CD4-positive, alpha-beta memory T cell (primary cell): ENCODE data around the gene SLC39A11. TPM values are rescaled to one million over a fixed set of nuclear protein-coding genes. Genes with fewer than 3 reads are reported as not detected.

ENCODE experiments used
- CTCF ChIA-PET: fragments of 350-600 bp; sonication (Branson Sonifier 250); formaldehyde crosslinking; loops from one replicate; lab custom pipeline; 2021; ENCODE audit warnings: inconsistent platforms; ENCODE audit not compliant: partially characterized antibody; lab: Charles Lee
- POLR2A ChIA-PET: fragments of 350-600 bp; sonication (Branson Sonifier 250); formaldehyde crosslinking; loops from one replicate; lab custom pipeline; 2021; ENCODE audit not compliant: partially characterized antibody; lab: Charles Lee
- DNase-seq, 5 donors: peaks; one replicate each; pipeline versions ENCODE4 v3.0.0 to v3.0.0-alpha.2; 2020 to 2022; ENCODE audit warnings: mixed read lengths in 1 of 5
- H3K27ac ChIP-seq: one replicate; pipeline ENCODE4 v1.7.0; 2013; ENCODE audit warnings: low read depth, low read length
- H3K27me3 ChIP-seq: 2 replicates; pipeline ENCODE4 v1.7.0; 2013; ENCODE audit warnings: mild to moderate bottlenecking, low read length, moderate library complexity; ENCODE audit not compliant: insufficient read depth
- H3K36me3 ChIP-seq: 2 replicates; pipeline ENCODE4 v1.7.0; 2013; ENCODE audit warnings: mild to moderate bottlenecking, low read length, moderate library complexity; ENCODE audit not compliant: insufficient read depth
- H3K4me1 ChIP-seq: 2 replicates; pipeline ENCODE4 v1.7.0; 2013; ENCODE audit warnings: mild to moderate bottlenecking, low read length, moderate library complexity; ENCODE audit not compliant: insufficient read depth
- H3K4me3 ChIP-seq, 2 donors: one replicate each; pipeline ENCODE4 v1.7.0; 2013; ENCODE audit warnings: low read length in 2 of 2, mild to moderate bottlenecking in 1 of 2
- H3K9me3 ChIP-seq, 2 donors: one replicate each; pipeline ENCODE4 v1.7.0; 2013; ENCODE audit warnings: low read length in 2 of 2, control low read depth in 1 of 2; ENCODE audit not compliant: control insufficient read depth in 1 of 2
- H3K27ac Mint-ChIP-seq, 7 donors: one replicate each; pipeline ENCODE4 v1.8.0; 2020 to 2021; ENCODE audit warnings: mixed read lengths in 7 of 7, mild to moderate bottlenecking in 6 of 7, inconsistent platforms in 3 of 7, moderate library complexity in 3 of 7
- H3K27me3 Mint-ChIP-seq, 2 donors: one replicate each; pipeline ENCODE4 v1.8.0; 2020 to 2021; ENCODE audit warnings: mixed read lengths in 2 of 2
- H3K36me3 Mint-ChIP-seq, 2 donors: one replicate each; pipeline ENCODE4 v1.8.0; 2020 to 2021; ENCODE audit warnings: mixed read lengths in 2 of 2, inconsistent platforms in 1 of 2, mild to moderate bottlenecking in 1 of 2
- H3K4me1 Mint-ChIP-seq, 4 donors: one replicate each; pipeline ENCODE4 v1.8.0; 2020 to 2021; ENCODE audit warnings: mixed read lengths in 4 of 4, mild to moderate bottlenecking in 1 of 4
- H3K4me3 Mint-ChIP-seq, 8 donors: one replicate each; pipeline ENCODE4 v1.8.0; 2020 to 2021; ENCODE audit warnings: mixed read lengths in 8 of 8, mild to moderate bottlenecking in 7 of 8, moderate library complexity in 6 of 8, inconsistent platforms in 3 of 8
- H3K9me3 Mint-ChIP-seq, 8 donors: one replicate each; pipeline ENCODE4 v1.8.0; 2020 to 2021; ENCODE audit warnings: mixed read lengths in 8 of 8, mild to moderate bottlenecking in 5 of 8, inconsistent platforms in 3 of 8, moderate library complexity in 1 of 8
- intact Hi-C: fragments of 100-400 bp; cut with micrococcal nuclease; formaldehyde crosslinking; loops from one replicate; pipeline ENCODE4 v1.15.1; 2023
- polyA plus RNA-seq, 2 donors: library from polyadenylated mRNA; unstranded; fragments of 300-500 nt; fragmentation: Illumina TruSeq; gene quantifications; one replicate each; pipeline ENCODE4 v1.2.3, GENCODE V29; 2021
- total RNA-seq, 2 experiments: library from RNA; stranded (reverse); gene quantifications; one replicate each; pipeline ENCODE4 v1.2.3, GENCODE V29; 2021

SLC39A11 gene
- total and polyA plus RNA-seq, 4 experiments from 2014 or later, result 15.9 to 23.7 (median 20.4) TPM

GRCh38 chr17:72717676-72718075 is 374.8 kb downstream of the SLC39A11 start:
- Mint-ChIP-seq H3K9me3 (peaks cover 0 to 2% (median 0%) of the 10 kb centered on the region in 8 donors), H3K4me3 (no peak overlapping the region), H3K4me1 (peaks cover 18 to 27% (median 22%) of the 10 kb centered on the region in 4 donors), H3K27me3 (no peaks in the 10 kb centered on the region), H3K27ac (peak overlapping the region in 3 of 7 donors; percentile 45 to 72 (median 52)), H3K36me3 (peaks cover 0 to 8% of the 10 kb centered on the region in 2 donors)
- DNase-seq, result no peak
- H3K27ac ChIP-seq, result no peak overlapping the region
- H3K4me3 ChIP-seq, result no peak overlapping the region
- H3K27me3 ChIP-seq, result no peaks in the 10 kb centered on the region
- no peaks in the 10 kb centered on the region for H3K36me3 ChIP-seq
- H3K4me1 ChIP-seq, result peaks cover 19% of the 10 kb centered on the region
- CTCF ChIA-PET, result interaction anchor here (1.4 to 10.1 kb wide), 3 partner anchors 8 to 160 kb away, joined by 3 to 106 read pairs (median 4); no protein-coding TSS in a partner anchor
- intact Hi-C loops, result no loop called here
- H3K9me3 ChIP-seq, result no peaks in the 10 kb centered on the region
- POLR2A ChIA-PET, result interaction anchor here (0.6 to 3.6 kb wide), 3 partner anchors 10 to 161 kb away, joined by 3 to 18 read pairs (median 3); no protein-coding TSS in a partner anchor

- DNase-seq, result no peak
- Mint-ChIP-seq H3K4me1 (peaks cover 18 to 27% (median 22%) of the 10 kb centered on the region in 4 donors), H3K27me3 (no peaks in the 10 kb centered on the region), H3K9me3 (peaks cover 0 to 2% (median 0%) of the 10 kb centered on the region in 8 donors), H3K4me3 (no peak overlapping the region), H3K36me3 (peaks cover 0 to 12% of the 10 kb centered on the region in 2 donors), H3K27ac (peak overlapping the region in 1 of 7 donors; percentile 52)
- Histone ChIP-seq H3K27ac (no peak overlapping the region), H3K4me3 (no peak overlapping the region), H3K9me3 (no peaks in the 10 kb centered on the region), H3K27me3 (no peaks in the 10 kb centered on the region), H3K4me1 (peaks cover 19% of the 10 kb centered on the region), H3K36me3 (no peaks in the 10 kb centered on the region)
- ChIA-PET POLR2A (interaction anchor here (3.6 kb wide), 1 partner anchor 10 kb away, joined by 18 read pairs; no protein-coding TSS in a partner anchor), CTCF (interaction anchor here (1.4 to 10.1 kb wide), 3 partner anchors 9 to 160 kb away, joined by 3 to 106 read pairs (median 4); no protein-coding TSS in a partner anchor)
- intact Hi-C loops, result no loop called here
Measured at GRCh38 chr17:72717276-72717675, 375.2 kb downstream of the SLC39A11 start.

- Mint-ChIP-seq H3K4me1 (peaks cover 16 to 28% (median 23%) of the 10 kb centered on the region in 4 donors), H3K27ac (no peak overlapping the region), H3K9me3 (peaks cover 0 to 6% (median 3%) of the 10 kb centered on the region in 8 donors), H3K27me3 (no peaks in the 10 kb centered on the region), H3K36me3 (peaks cover 4 to 22% of the 10 kb centered on the region in 2 donors), H3K4me3 (no peak overlapping the region)
- Histone ChIP-seq H3K9me3 (no peaks in the 10 kb centered on the region), H3K4me3 (no peak overlapping the region), H3K36me3 (no peaks in the 10 kb centered on the region), H3K27ac (no peak overlapping the region), H3K4me1 (peaks cover 19% of the 10 kb centered on the region), H3K27me3 (no peaks in the 10 kb centered on the region)
- intact Hi-C loops, result no loop called here
- CTCF ChIA-PET, result interaction anchor here (10.1 kb wide), 1 partner anchor 10 kb away, joined by 106 read pairs; no protein-coding TSS in a partner anchor
- no peak for DNase-seq
- POLR2A ChIA-PET, result no interaction called here
Measured at GRCh38 chr17:72715906-72716572, 376.4 kb downstream of the SLC39A11 start.

- no peak for DNase-seq
- Histone ChIP-seq H3K4me1 (peaks cover 14% of the 10 kb centered on the region), H3K36me3 (no peaks in the 10 kb centered on the region), H3K9me3 (no peaks in the 10 kb centered on the region), H3K4me3 (no peak overlapping the region), H3K27me3 (no peaks in the 10 kb centered on the region), H3K27ac (no peak overlapping the region)
- Mint-ChIP-seq H3K36me3 (peaks cover 6 to 26% of the 10 kb centered on the region in 2 donors), H3K4me1 (peaks cover 11 to 30% (median 21%) of the 10 kb centered on the region in 4 donors), H3K4me3 (no peak overlapping the region), H3K9me3 (peaks cover 0 to 14% (median 7%) of the 10 kb centered on the region in 8 donors), H3K27ac (peak overlapping the region in 2 of 7 donors; percentile 17 to 19), H3K27me3 (no peaks in the 10 kb centered on the region)
- intact Hi-C loops, result no loop called here
- CTCF ChIA-PET, result interaction anchor here (10.1 kb wide), 1 partner anchor 12 kb away, joined by 106 read pairs; no protein-coding TSS in a partner anchor
- POLR2A ChIA-PET, result no interaction called here
Measured at GRCh38 chr17:72714357-72714966, 378.0 kb downstream of the SLC39A11 start.

- Histone ChIP-seq H3K4me1 (peaks cover 7% of the 10 kb centered on the region), H3K36me3 (no peaks in the 10 kb centered on the region), H3K9me3 (no peaks in the 10 kb centered on the region), H3K4me3 (no peak overlapping the region), H3K27me3 (no peaks in the 10 kb centered on the region), H3K27ac (no peak overlapping the region)
- Mint-ChIP-seq H3K27ac (no peak overlapping the region), H3K9me3 (peaks cover 0 to 14% (median 9%) of the 10 kb centered on the region in 8 donors), H3K27me3 (no peaks in the 10 kb centered on the region), H3K4me3 (no peak overlapping the region), H3K36me3 (peaks cover 10 to 27% of the 10 kb centered on the region in 2 donors), H3K4me1 (peaks cover 8 to 30% (median 21%) of the 10 kb centered on the region in 4 donors)
- ChIA-PET POLR2A (no interaction called here), CTCF (interaction anchor here (10.1 kb wide), 1 partner anchor 12 kb away, joined by 106 read pairs; no protein-coding TSS in a partner anchor)
- intact Hi-C loops, result no loop called here
- no peak for DNase-seq
Measured at GRCh38 chr17:72713701-72714100, 378.8 kb downstream of the SLC39A11 start.

GRCh38 chr17:72711521-72712310 is 380.8 kb downstream of the SLC39A11 start:
- intact Hi-C loops, result no loop called here
- no peak overlapping the region for H3K27ac Mint-ChIP-seq
- H3K4me1 Mint-ChIP-seq, result peaks cover 12 to 27% (median 20%) of the 10 kb centered on the region in 4 donors
- no peaks in the 10 kb centered on the region for H3K36me3 ChIP-seq
- no peaks in the 10 kb centered on the region for H3K9me3 ChIP-seq
- DNase-seq, result no peak
- H3K4me1 ChIP-seq, result peaks cover 7% of the 10 kb centered on the region
- H3K4me3 Mint-ChIP-seq, result no peak overlapping the region
- H3K4me3 ChIP-seq, result no peak overlapping the region
- ChIA-PET POLR2A (no interaction called here), CTCF (interaction anchor here (1.1 to 10.1 kb wide), 2 partner anchors 14 to 155 kb away, joined by 3 to 106 read pairs; no protein-coding TSS in a partner anchor)
- peaks cover 16 to 38% of the 10 kb centered on the region in 2 donors for H3K36me3 Mint-ChIP-seq
- H3K9me3 Mint-ChIP-seq, result peaks cover 6 to 18% (median 10%) of the 10 kb centered on the region in 8 donors
- H3K27me3 Mint-ChIP-seq, result no peaks in the 10 kb centered on the region
- H3K27me3 ChIP-seq, result no peaks in the 10 kb centered on the region
- H3K27ac ChIP-seq, result no peak overlapping the region
